B cell (primary cell): ENCODE results near the gene AKAP9. TPM values are rescaled to one million over a fixed set of nuclear protein-coding genes. Genes with fewer than 3 reads are reported as not detected.

Experiments
- ATAC-seq: fragments of 200-7000 bp; cut with Tn5 transposase; one replicate; pipeline ENCODE4 v1.10.0; 2021; ENCODE audit warnings: low read depth, mild to moderate bottlenecking, moderate number of reproducible peaks, moderate library complexity
- CTCF ChIA-PET: fragments of 350-600 bp; sonication (Branson Sonifier 250); formaldehyde crosslinking; loops from one replicate; lab custom pipeline; 2021; ENCODE audit warnings: antibody characterized with exemption, inconsistent platforms; lab: Charles Lee
- POLR2A ChIA-PET: fragments of 350-600 bp; sonication (Branson Sonifier 250); formaldehyde crosslinking; loops from one replicate; lab custom pipeline; 2021; ENCODE audit warnings: antibody characterized with exemption; lab: Charles Lee
- DNase-seq: peaks from one replicate; pipeline ENCODE4 v3.0.0; 2013
- H2AFZ ChIP-seq: 2 replicates; pipeline ENCODE4 v1.6.1; 2012; ENCODE audit warnings: mild to moderate bottlenecking, low read depth, low read length; ENCODE audit not compliant: insufficient read depth, poor library complexity, severe bottlenecking
- H3K27ac ChIP-seq, 2 donors: 1 replicate in 1 of 2; 2 replicates in 1 of 2; pipeline ENCODE4 v1.5.1; 2012 to 2013; ENCODE audit warnings: low read length in 2 of 2, mild to moderate bottlenecking in 2 of 2, moderate library complexity in 1 of 2
- H3K27me3 ChIP-seq, 4 experiments: fragments of 200-600 bp in 1 of 4; sonication (generic) in 1 of 4; replicated peaks in 1 of 4; 1 replicate in 2 of 4; 2 replicates in 2 of 4; pipeline versions ENCODE4 v1.6.1 to v1.7.0; 2013 to 2016; ENCODE audit warnings: low read length in 3 of 4, mild to moderate bottlenecking in 2 of 4, mixed read lengths in 1 of 4, moderate library complexity in 1 of 4; ENCODE audit not compliant: insufficient read depth in 4 of 4, control insufficient read depth in 3 of 4; ENCODE audit errors: control extremely low read depth in 1 of 4
- H3K36me3 ChIP-seq, 2 experiments: replicated peaks in 1 of 2; 1 replicate in 1 of 2; 2 replicates in 1 of 2; pipeline versions ENCODE4 v1.6.1 to v1.7.1; 2013; ENCODE audit warnings: low read length in 1 of 2; ENCODE audit not compliant: insufficient read depth in 2 of 2, control insufficient read depth in 1 of 2; ENCODE audit errors: control extremely low read depth in 1 of 2, extremely low read depth in 1 of 2
- H3K4me1 ChIP-seq, 2 donors: fragments of 200-600 bp in 1 of 2; sonication (generic) in 1 of 2; 1 replicate in 1 of 2; 2 replicates in 1 of 2; pipeline versions ENCODE4 v1.5.1 to v1.6.1; 2013 to 2017; ENCODE audit warnings: low read length in 2 of 2; ENCODE audit not compliant: control insufficient read depth in 2 of 2, insufficient read depth in 2 of 2
- H3K4me2 ChIP-seq: replicated peaks from 2 replicates; pipeline ENCODE3; 2012; ENCODE audit warnings: mild to moderate bottlenecking, low read depth, low read length; ENCODE audit not compliant: poor library complexity, severe bottlenecking
- H3K4me3 ChIP-seq, 5 experiments: fragments of 200-600 bp in 1 of 5; sonication (generic) in 1 of 5; 1 replicate in 3 of 5; 2 replicates in 2 of 5; pipeline versions ENCODE4 v1.5.1 to v1.7.0; 2011 to 2016; ENCODE audit warnings: low read length in 4 of 5, mild to moderate bottlenecking in 4 of 5, low read depth in 2 of 5, control low read depth in 1 of 5, moderate library complexity in 1 of 5; ENCODE audit not compliant: insufficient read depth in 1 of 5; ENCODE audit errors: control extremely low read depth in 1 of 5, extremely low read depth in 1 of 5
- H3K79me2 ChIP-seq: fragments of 200-600 bp; sonication (generic); one replicate; pipeline ENCODE4 v1.6.0; 2016; ENCODE audit warnings: low read length; ENCODE audit not compliant: control insufficient read depth, insufficient read depth
- H3K9ac ChIP-seq: fragments of 200-600 bp; sonication (generic); 2 replicates; pipeline ENCODE4 v1.6.1; 2017; ENCODE audit warnings: mild to moderate bottlenecking, low read length, moderate library complexity
- H3K9me3 ChIP-seq, 3 donors: one replicate each; pipeline versions ENCODE4 v1.6.1 to v1.7.1; 2013; ENCODE audit warnings: low read length in 2 of 3; ENCODE audit not compliant: control insufficient read depth in 2 of 3, insufficient read depth in 1 of 3; ENCODE audit errors: control extremely low read depth in 1 of 3
- H4K20me1 ChIP-seq: 2 replicates; pipeline ENCODE4 v1.6.0; 2012; ENCODE audit warnings: mild to moderate bottlenecking, low read length; ENCODE audit not compliant: insufficient read depth, control insufficient read depth, poor library complexity, severe bottlenecking
- H3K27ac Mint-ChIP-seq: one replicate; pipeline ENCODE4 v1.8.0; 2021; ENCODE audit warnings: mixed read lengths
- H3K27me3 Mint-ChIP-seq: one replicate; pipeline ENCODE4 v1.8.0; 2021; ENCODE audit warnings: mixed read lengths
- H3K4me1 Mint-ChIP-seq: one replicate; pipeline ENCODE4 v1.8.0; 2021; ENCODE audit warnings: mixed read lengths
- H3K4me3 Mint-ChIP-seq: one replicate; pipeline ENCODE4 v1.8.0; 2021; ENCODE audit warnings: mixed read lengths
- H3K9me3 Mint-ChIP-seq: one replicate; pipeline ENCODE4 v1.8.0; 2022; ENCODE audit warnings: mixed read lengths; ENCODE audit not compliant: insufficient read depth
- CTCF ChIP-seq: fragments of 200-600 bp; IDR thresholded peaks from one replicate; pipeline ENCODE4 v1.8.0; 2022; ENCODE audit warnings: antibody characterized with exemption, mild to moderate bottlenecking
- EZH2 ChIP-seq: IDR thresholded peaks from 2 replicates; pipeline ENCODE4 v1.6.1; 2012; ENCODE audit warnings: borderline replicate concordance, low read depth, mild to moderate bottlenecking, moderate library complexity, low read length; ENCODE audit not compliant: insufficient read depth, poor library complexity, severe bottlenecking
- WGBS: methylation state at CpG from one replicate; pipeline ENCODE4 v1.1.5; 2013; ENCODE audit warnings: missing lambda C conversion rate; ENCODE audit not compliant: insufficient coverage; 5-methylcytosine and 5-hydroxymethylcytosine counted together
- intact Hi-C: fragments of 100-400 bp; cut with micrococcal nuclease; formaldehyde crosslinking; loops from one replicate; pipeline ENCODE4 v1.10.0; 2022
- polyA plus RNA-seq: library from polyadenylated mRNA; depleted of rRNA; stranded (reverse); fragments of >200 nt; gene quantifications from 2 replicates; pipeline ENCODE4 v1.2.3, GENCODE V29; 2012
- total RNA-seq, 2 donors: library from RNA; stranded (reverse); fragments of 120-200 nt in 1 of 2; gene quantifications; 1 replicate in 1 of 2; 2 replicates in 1 of 2; pipeline versions ENCODE4 v1.2.3 to v1.2.4, GENCODE V29; 2013 to 2022

Gene AKAP9
- total and polyA plus RNA-seq, 2 donors (not counting 1 experiment from before 2014, with no cell fraction given): 19.3 to 106 TPM

- POLR2A ChIA-PET: interaction anchor here (0.6 kb wide), 1 partner anchor 276 kb away, joined by 3 read pairs; no protein-coding TSS in a partner anchor
- peaks cover 0 to 25% of the 10 kb centered on the region in 2 experiments for H3K36me3 ChIP-seq
- no peaks in the 10 kb centered on the region for H4K20me1 ChIP-seq
- H3K9me3 ChIP-seq: no peaks in the 10 kb centered on the region
- H3K27me3 ChIP-seq: no peaks in the 10 kb centered on the region
- H3K27ac ChIP-seq: no peak overlapping the region
- no peaks in the 10 kb centered on the region for H3K4me1 ChIP-seq
- no peak overlapping the region for H3K4me3 ChIP-seq
- no peak overlapping the region for H3K9ac ChIP-seq
- H3K27me3 Mint-ChIP-seq: no peaks in the 10 kb centered on the region
- H2AFZ ChIP-seq: no peak overlapping the region
- peaks cover 1% of the 10 kb centered on the region for H3K4me1 Mint-ChIP-seq
- ATAC-seq (no peak), DNase-seq (no peak)
- CTCF ChIA-PET: no interaction called here
- H3K4me2 ChIP-seq: no peak overlapping the region
- no peaks in the 10 kb centered on the region for H3K9me3 Mint-ChIP-seq
- no peak overlapping the region for H3K27ac Mint-ChIP-seq
- no peak overlapping the region for H3K4me3 Mint-ChIP-seq
- H3K79me2 ChIP-seq: no peaks in the 10 kb centered on the region
- TF ChIP-seq CTCF: no peak
- TF ChIP-seq EZH2: no peak
- intact Hi-C loops: no loop called here
- WGBS: no CpG with 5 or more reads among the region's 2 CpGs
Observed at GRCh38 chr7:92052159-92052558, 111.5 kb downstream of the AKAP9 start.

- Mint-ChIP-seq H3K4me3 (no peak overlapping the region), H3K27me3 (no peaks in the 10 kb centered on the region), H3K9me3 (no peaks in the 10 kb centered on the region), H3K27ac (no peak overlapping the region), H3K4me1 (peaks cover 5% of the 10 kb centered on the region)
- Histone ChIP-seq H3K4me2 (no peak overlapping the region), H3K27me3 (no peaks in the 10 kb centered on the region), H3K79me2 (no peaks in the 10 kb centered on the region), H3K27ac (no peak overlapping the region), H3K36me3 (peaks cover 0 to 25% of the 10 kb centered on the region in 2 experiments), H3K9me3 (no peaks in the 10 kb centered on the region), H4K20me1 (no peaks in the 10 kb centered on the region), H2AFZ (no peak overlapping the region), H3K4me1 (peaks cover 3 to 5% of the 10 kb centered on the region in 2 donors), H3K4me3 (no peak overlapping the region), H3K9ac (no peak overlapping the region)
- DNase-seq: no peak
- CTCF ChIA-PET: no interaction called here
- no peak for ATAC-seq
- intact Hi-C loops: no loop called here
- WGBS: no CpG with 5 or more reads among the region's 3 CpGs
- TF ChIP-seq CTCF (no peak), EZH2 (no peak)
- POLR2A ChIA-PET: interaction anchor here (0.6 kb wide), 1 partner anchor 275 kb away, joined by 3 read pairs; no protein-coding TSS in a partner anchor
Observed at GRCh38 chr7:92052684-92053083, 112.0 kb downstream of the AKAP9 start.
